ENCODE results near the gene CTIF. TPM values are rescaled to one million over a fixed set of nuclear protein-coding genes. Genes with fewer than 3 reads are reported as not detected.

CTIF gene
- total and polyA plus RNA-seq, 7 experiments from 2014 or later: 1.3 to 11.2 (median 2.5) TPM; not detected in 2

- no peaks in the 10 kb centered on the region for H3K9me3 ChIP-seq (ENCODE audit: control insufficient read depth in 2 of 3, low read length in 3 of 3)
- no peak overlapping the region for H3K27ac ChIP-seq (ENCODE audit: low read depth, low read length)
- H3K4me1 ChIP-seq (ENCODE audit: control insufficient read depth in 2 of 2, insufficient read depth in 2 of 2, low read length in 2 of 2): no peaks in the 10 kb centered on the region
- no peak overlapping the region for H3K4me3 ChIP-seq (ENCODE audit: low read length)
- ChIA-PET POLR2A (no interaction called here), CTCF (no interaction called here)
- H3K27me3 ChIP-seq (ENCODE audit: control insufficient read depth in 2 of 2, insufficient read depth in 2 of 2, low read length in 2 of 2): no peaks in the 10 kb centered on the region
- Mint-ChIP-seq H3K27ac (no peak overlapping the region), H3K4me3 (no peak overlapping the region), H3K36me3 (no peaks in the 10 kb centered on the region), H3K9me3 (no peaks in the 10 kb centered on the region), H3K27me3 (no peaks in the 10 kb centered on the region), H3K4me1 (no peaks in the 10 kb centered on the region)
- no peaks in the 10 kb centered on the region for H3K36me3 ChIP-seq (ENCODE audit: control insufficient read depth in 2 of 3, insufficient read depth in 3 of 3, low read length in 3 of 3)
- intact Hi-C loops (cut with micrococcal nuclease): no loop called here
- ATAC-seq (no peak), DNase-seq (no peak)
Observed at GRCh38 chr18:48611785-48612480, 73.1 kb downstream of the CTIF start.

GRCh38 chr18:48612511-48612910, 73.7 kb downstream of the CTIF start:
- no peaks in the 10 kb centered on the region for H3K36me3 Mint-ChIP-seq
- Histone ChIP-seq H3K9me3 (ENCODE audit: control insufficient read depth in 2 of 3, low read length in 3 of 3) (no peaks in the 10 kb centered on the region), H3K36me3 (ENCODE audit: control insufficient read depth in 2 of 3, insufficient read depth in 3 of 3, low read length in 3 of 3) (no peaks in the 10 kb centered on the region), H3K4me3 (ENCODE audit: low read length) (no peak overlapping the region), H3K27ac (ENCODE audit: low read depth, low read length) (no peak overlapping the region), H3K4me1 (ENCODE audit: control insufficient read depth in 2 of 2, insufficient read depth in 2 of 2, low read length in 2 of 2) (no peaks in the 10 kb centered on the region), H3K27me3 (ENCODE audit: control insufficient read depth in 2 of 2, insufficient read depth in 2 of 2, low read length in 2 of 2) (no peaks in the 10 kb centered on the region)
- no peaks in the 10 kb centered on the region for H3K4me1 Mint-ChIP-seq
- ATAC-seq (no peak), DNase-seq (no peak)
- no peaks in the 10 kb centered on the region for H3K27me3 Mint-ChIP-seq
- no peaks in the 10 kb centered on the region for H3K9me3 Mint-ChIP-seq
- POLR2A ChIA-PET: no interaction called here
- intact Hi-C loops (cut with micrococcal nuclease): no loop called here
- H3K4me3 Mint-ChIP-seq: no peak overlapping the region
- CTCF ChIA-PET: no interaction called here
- no peak overlapping the region for H3K27ac Mint-ChIP-seq

GRCh38 chr18:48612917-48613316, 74.1 kb downstream of the CTIF start:
- intact Hi-C loops (cut with micrococcal nuclease): no loop called here
- POLR2A ChIA-PET: no interaction called here

GRCh38 chr18:48613589-48614404, 75.0 kb downstream of the CTIF start:
- POLR2A ChIA-PET: no interaction called here

More at GRCh38 chr18:48612917-48613316, 74.1 kb downstream of the CTIF start:
- DNase-seq: no peak
- H3K27me3 ChIP-seq (ENCODE audit: control insufficient read depth in 2 of 2, insufficient read depth in 2 of 2, low read length in 2 of 2): no peaks in the 10 kb centered on the region
- H3K9me3 ChIP-seq (ENCODE audit: control insufficient read depth in 2 of 3, low read length in 3 of 3): no peaks in the 10 kb centered on the region
- H3K27ac Mint-ChIP-seq: peak overlapping the region in 1 of 9 donors; percentile 38
- no peak overlapping the region for H3K4me3 Mint-ChIP-seq
- no peaks in the 10 kb centered on the region for H3K27me3 Mint-ChIP-seq
- no peaks in the 10 kb centered on the region for H3K9me3 Mint-ChIP-seq
- no peaks in the 10 kb centered on the region for H3K4me1 ChIP-seq (ENCODE audit: control insufficient read depth in 2 of 2, insufficient read depth in 2 of 2, low read length in 2 of 2)
- no peak for ATAC-seq
- no peaks in the 10 kb centered on the region for H3K36me3 Mint-ChIP-seq
- CTCF ChIA-PET: no interaction called here
- no peaks in the 10 kb centered on the region for H3K36me3 ChIP-seq (ENCODE audit: control insufficient read depth in 2 of 3, insufficient read depth in 3 of 3, low read length in 3 of 3)
- no peak overlapping the region for H3K27ac ChIP-seq (ENCODE audit: low read depth, low read length)
- H3K4me3 ChIP-seq (ENCODE audit: low read length): no peak overlapping the region
- H3K4me1 Mint-ChIP-seq: no peaks in the 10 kb centered on the region

GRCh38 chr18:48615566-48616401, 77.0 kb downstream of the CTIF start:
- POLR2A ChIA-PET: no interaction called here
- ATAC-seq: no peak
- CTCF ChIA-PET: no interaction called here

More at GRCh38 chr18:48613589-48614404, 75.0 kb downstream of the CTIF start:
- Histone ChIP-seq H3K4me1 (ENCODE audit: control insufficient read depth in 2 of 2, insufficient read depth in 2 of 2, low read length in 2 of 2) (no peaks in the 10 kb centered on the region), H3K36me3 (ENCODE audit: control insufficient read depth in 2 of 3, insufficient read depth in 3 of 3, low read length in 3 of 3) (no peaks in the 10 kb centered on the region), H3K27ac (ENCODE audit: low read depth, low read length) (no peak overlapping the region), H3K9me3 (ENCODE audit: control insufficient read depth in 2 of 3, low read length in 3 of 3) (no peaks in the 10 kb centered on the region), H3K4me3 (ENCODE audit: low read length) (no peak overlapping the region), H3K27me3 (ENCODE audit: control insufficient read depth in 2 of 2, insufficient read depth in 2 of 2, low read length in 2 of 2) (no peaks in the 10 kb centered on the region)
- DNase-seq (no peak), ATAC-seq (no peak)
- H3K9me3 Mint-ChIP-seq: no peaks in the 10 kb centered on the region
- no peak overlapping the region for H3K27ac Mint-ChIP-seq
- no peak overlapping the region for H3K4me3 Mint-ChIP-seq
- no peaks in the 10 kb centered on the region for H3K27me3 Mint-ChIP-seq
- no peaks in the 10 kb centered on the region for H3K36me3 Mint-ChIP-seq
- H3K4me1 Mint-ChIP-seq: peaks cover 0 to 2% (median 0%) of the 10 kb centered on the region in 7 donors
- intact Hi-C loops (cut with micrococcal nuclease): no loop called here
- CTCF ChIA-PET: no interaction called here

GRCh38 chr18:48616484-48617255, 77.8 kb downstream of the CTIF start:
- no peaks in the 10 kb centered on the region for H3K9me3 ChIP-seq (ENCODE audit: control insufficient read depth in 2 of 3, low read length in 3 of 3)
- H3K36me3 Mint-ChIP-seq: no peaks in the 10 kb centered on the region
- no peaks in the 10 kb centered on the region for H3K27me3 ChIP-seq (ENCODE audit: control insufficient read depth in 2 of 2, insufficient read depth in 2 of 2, low read length in 2 of 2)
- no peaks in the 10 kb centered on the region for H3K4me1 ChIP-seq (ENCODE audit: control insufficient read depth in 2 of 2, insufficient read depth in 2 of 2, low read length in 2 of 2)
- intact Hi-C loops (cut with micrococcal nuclease): no loop called here
- no peak overlapping the region for H3K4me3 ChIP-seq (ENCODE audit: low read length)
- ChIA-PET CTCF (no interaction called here), POLR2A (no interaction called here)
- H3K4me1 Mint-ChIP-seq: peaks cover 0 to 2% (median 0%) of the 10 kb centered on the region in 7 donors
- no peak for ATAC-seq
- no peak overlapping the region for H3K27ac Mint-ChIP-seq
- DNase-seq: no peak
- no peak overlapping the region for H3K27ac ChIP-seq (ENCODE audit: low read depth, low read length)
- H3K4me3 Mint-ChIP-seq: no peak overlapping the region
- H3K36me3 ChIP-seq (ENCODE audit: control insufficient read depth in 2 of 3, insufficient read depth in 3 of 3, low read length in 3 of 3): no peaks in the 10 kb centered on the region
- no peaks in the 10 kb centered on the region for H3K27me3 Mint-ChIP-seq
- no peaks in the 10 kb centered on the region for H3K9me3 Mint-ChIP-seq

More at GRCh38 chr18:48615566-48616401, 77.0 kb downstream of the CTIF start:
- Mint-ChIP-seq H3K9me3 (no peaks in the 10 kb centered on the region), H3K4me1 (peaks cover 0 to 2% (median 0%) of the 10 kb centered on the region in 7 donors), H3K36me3 (no peaks in the 10 kb centered on the region), H3K27ac (no peak overlapping the region), H3K4me3 (no peak overlapping the region), H3K27me3 (no peaks in the 10 kb centered on the region)
- H3K27me3 ChIP-seq (ENCODE audit: control insufficient read depth in 2 of 2, insufficient read depth in 2 of 2, low read length in 2 of 2): no peaks in the 10 kb centered on the region
- H3K4me1 ChIP-seq (ENCODE audit: control insufficient read depth in 2 of 2, insufficient read depth in 2 of 2, low read length in 2 of 2): no peaks in the 10 kb centered on the region
- no peaks in the 10 kb centered on the region for H3K9me3 ChIP-seq (ENCODE audit: control insufficient read depth in 2 of 3, low read length in 3 of 3)
- H3K36me3 ChIP-seq (ENCODE audit: control insufficient read depth in 2 of 3, insufficient read depth in 3 of 3, low read length in 3 of 3): no peaks in the 10 kb centered on the region
- H3K27ac ChIP-seq (ENCODE audit: low read depth, low read length): no peak overlapping the region
- DNase-seq: no peak
- intact Hi-C loops (cut with micrococcal nuclease): no loop called here
- H3K4me3 ChIP-seq (ENCODE audit: low read length): no peak overlapping the region

Measured in naive thymus-derived CD4-positive, alpha-beta T cell (primary cell).